BJ (cell line): ENCODE measurements around the gene SLC9A8. TPM values are rescaled to one million over a fixed set of nuclear protein-coding genes. Genes with fewer than 3 reads are reported as not detected.

Experiments
- CTCF ChIA-PET: fragments of 350-600 bp; formaldehyde crosslinking; extraction: SDS; loops from one replicate; lab custom pipeline; 2021; ENCODE audit warnings: antibody characterized with exemption, inconsistent platforms; lab: Yijun Ruan, JAX
- POLR2A ChIA-PET: fragments of 300-600 bp; sonication (Branson Sonifier 250); formaldehyde crosslinking; extraction: SDS; loops from one replicate; lab custom pipeline; 2021; ENCODE audit warnings: antibody characterized with exemption; lab: Charles Lee
- DNase-seq: peaks from one replicate; pipeline ENCODE4 v3.0.0-alpha.2; 2011; ENCODE audit warnings: low read depth
- H3K27me3 ChIP-seq: 2 replicates; pipeline ENCODE4 v1.6.0; 2011; ENCODE audit warnings: low read length; ENCODE audit not compliant: control insufficient read depth, insufficient read depth
- H3K36me3 ChIP-seq: 2 replicates; pipeline ENCODE4 v1.5.1; 2011; ENCODE audit warnings: low read length; ENCODE audit not compliant: control insufficient read depth, insufficient read depth
- H3K4me3 ChIP-seq: 2 replicates; pipeline ENCODE4 v1.5.1; 2011; ENCODE audit warnings: low read depth, mild to moderate bottlenecking, control low read depth, low read length
- polyA plus RNA-seq: library from polyadenylated mRNA; depleted of rRNA; stranded (reverse); fragments of >200 nt; gene quantifications from 2 replicates; pipeline ENCODE4 v1.2.3, GENCODE V29; 2011
- TF ChIP-seq, protein P1 (sequence below): IDR thresholded peaks from 2 replicates; pipeline ENCODE4 v1.5.1; 2011; ENCODE audit warnings: low read depth, mild to moderate bottlenecking, control low read depth, inconsistent platforms, low read length, moderate library complexity; ENCODE audit not compliant: insufficient read depth

SLC9A8 gene
- polyA plus RNA-seq, 1 experiment = 3.3 TPM

DNA sequence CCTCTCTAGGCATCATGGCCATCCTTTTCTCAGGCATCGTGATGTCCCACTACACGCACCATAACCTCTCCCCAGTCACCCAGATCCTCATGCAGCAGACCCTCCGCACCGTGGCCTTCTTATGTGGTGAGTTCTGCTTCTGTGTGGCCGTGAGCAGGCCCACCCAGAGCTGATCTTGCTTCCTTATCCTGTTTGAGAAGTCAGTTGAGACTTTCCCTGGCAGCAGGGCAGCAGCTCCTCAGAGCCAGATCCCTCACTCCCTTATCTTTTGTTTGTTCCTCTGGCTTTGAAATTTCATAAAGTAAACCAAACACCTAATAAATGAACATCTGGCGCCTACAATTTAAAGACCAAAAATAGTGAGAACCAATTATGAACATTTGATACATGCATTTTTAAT, 62.1 kb downstream of the SLC9A8 start:
- no peaks in the 10 kb centered on the region for H3K27me3 ChIP-seq
- peaks cover 5% of the 10 kb centered on the region for H3K36me3 ChIP-seq
- DNase-seq = no peak
- ChIA-PET POLR2A (no interaction called here), CTCF (no interaction called here)
- TF ChIP-seq, protein P1, sequence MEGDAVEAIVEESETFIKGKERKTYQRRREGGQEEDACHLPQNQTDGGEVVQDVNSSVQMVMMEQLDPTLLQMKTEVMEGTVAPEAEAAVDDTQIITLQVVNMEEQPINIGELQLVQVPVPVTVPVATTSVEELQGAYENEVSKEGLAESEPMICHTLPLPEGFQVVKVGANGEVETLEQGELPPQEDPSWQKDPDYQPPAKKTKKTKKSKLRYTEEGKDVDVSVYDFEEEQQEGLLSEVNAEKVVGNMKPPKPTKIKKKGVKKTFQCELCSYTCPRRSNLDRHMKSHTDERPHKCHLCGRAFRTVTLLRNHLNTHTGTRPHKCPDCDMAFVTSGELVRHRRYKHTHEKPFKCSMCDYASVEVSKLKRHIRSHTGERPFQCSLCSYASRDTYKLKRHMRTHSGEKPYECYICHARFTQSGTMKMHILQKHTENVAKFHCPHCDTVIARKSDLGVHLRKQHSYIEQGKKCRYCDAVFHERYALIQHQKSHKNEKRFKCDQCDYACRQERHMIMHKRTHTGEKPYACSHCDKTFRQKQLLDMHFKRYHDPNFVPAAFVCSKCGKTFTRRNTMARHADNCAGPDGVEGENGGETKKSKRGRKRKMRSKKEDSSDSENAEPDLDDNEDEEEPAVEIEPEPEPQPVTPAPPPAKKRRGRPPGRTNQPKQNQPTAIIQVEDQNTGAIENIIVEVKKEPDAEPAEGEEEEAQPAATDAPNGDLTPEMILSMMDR = no peak
- no peak overlapping the region for H3K4me3 ChIP-seq

DNA sequence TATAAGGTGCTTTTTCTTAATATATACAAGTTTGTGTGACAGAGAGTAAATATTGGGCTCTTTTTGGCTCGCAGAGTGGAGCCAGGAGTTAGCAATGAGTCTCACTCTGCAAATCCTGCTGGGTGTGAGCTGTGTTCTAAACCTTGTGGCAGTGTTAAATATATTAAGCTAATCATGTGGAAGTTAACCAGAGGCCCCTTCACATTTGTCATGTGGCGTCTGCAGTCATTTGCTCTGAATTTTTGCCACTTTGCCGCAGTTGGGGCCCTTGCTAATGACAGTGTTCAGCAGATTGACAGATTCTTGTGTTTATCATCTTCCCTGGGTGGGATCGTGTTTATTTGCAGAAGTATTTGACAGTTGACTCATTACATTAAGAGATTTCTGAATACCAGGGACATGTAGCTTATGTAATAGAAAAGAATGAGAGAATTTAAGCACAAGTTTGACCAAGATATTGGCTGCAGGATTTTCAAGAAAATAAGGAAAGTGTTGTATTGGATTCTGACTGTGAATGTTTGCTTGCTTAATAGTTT, 64.8 kb downstream of the SLC9A8 start:
- TF ChIP-seq, protein P1 = no peak
- Histone ChIP-seq H3K4me3 (no peak overlapping the region), H3K36me3 (peaks cover 8% of the 10 kb centered on the region), H3K27me3 (no peaks in the 10 kb centered on the region)
- POLR2A ChIA-PET = no interaction called here
- DNase-seq = no peak
- CTCF ChIA-PET = interaction anchor here (1.1 to 3.5 kb wide), 4 partner anchors 11 to 393 kb away, joined by 3 to 18 read pairs (median 4); no protein-coding TSS in a partner anchor

DNA sequence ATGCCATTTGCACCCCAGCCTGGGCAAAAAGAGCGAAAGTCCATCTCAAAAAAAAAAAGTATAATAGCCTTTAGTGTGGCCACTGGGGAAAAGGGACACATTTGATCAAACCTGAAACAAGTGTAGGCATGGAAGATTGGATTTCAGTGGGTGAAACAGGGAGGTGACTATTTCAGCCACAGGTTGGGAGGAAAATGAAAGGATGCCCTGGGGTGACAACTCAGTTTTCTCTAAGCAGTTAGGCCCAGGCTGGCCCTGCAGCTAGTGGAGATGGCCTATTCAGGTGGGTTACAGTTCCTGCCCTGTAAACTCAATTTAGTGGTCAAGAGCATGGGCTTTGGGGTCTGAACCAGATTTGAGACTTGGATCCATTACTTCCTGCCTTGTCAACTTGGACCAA, 66.3 kb downstream of the SLC9A8 start:
- DNase-seq = no peak
- TF ChIP-seq, protein P1 = no peak
- ChIA-PET POLR2A (no interaction called here), CTCF (interaction anchor here (0.6 to 3.5 kb wide), 3 partner anchors 10 to 268 kb away, joined by 3 to 18 read pairs (median 5); no protein-coding TSS in a partner anchor)
- Histone ChIP-seq H3K4me3 (no peak overlapping the region), H3K36me3 (peaks cover 14% of the 10 kb centered on the region), H3K27me3 (no peaks in the 10 kb centered on the region)

DNA sequence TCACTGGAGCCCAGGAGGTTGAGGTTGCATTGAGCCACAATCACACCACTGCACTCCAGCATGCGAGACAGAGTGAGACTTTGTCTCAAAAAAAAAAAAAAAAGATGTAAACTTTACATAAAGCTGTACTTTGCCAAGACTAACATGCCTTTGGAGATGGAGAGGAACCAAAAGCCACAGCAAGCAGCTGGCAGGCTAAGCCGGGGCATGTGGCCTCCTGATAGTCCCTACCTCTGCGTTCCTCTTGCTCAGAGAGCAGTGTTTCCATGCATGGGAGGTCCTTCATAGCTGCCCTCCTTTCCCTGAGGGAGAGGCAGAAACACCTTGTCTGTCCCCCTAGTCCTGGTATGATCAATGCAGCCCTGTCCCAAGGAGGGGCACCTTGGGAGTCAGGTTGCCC, 67.5 kb downstream of the SLC9A8 start:
- CTCF ChIA-PET = interaction anchor here (3.5 kb wide), 1 partner anchor 8 kb away, joined by 18 read pairs; no protein-coding TSS in a partner anchor
- Histone ChIP-seq H3K4me3 (no peak overlapping the region), H3K36me3 (peaks cover 13% of the 10 kb centered on the region), H3K27me3 (no peaks in the 10 kb centered on the region)
- TF ChIP-seq, protein P1 = no peak
- no peak for DNase-seq
- POLR2A ChIA-PET = no interaction called here

DNA sequence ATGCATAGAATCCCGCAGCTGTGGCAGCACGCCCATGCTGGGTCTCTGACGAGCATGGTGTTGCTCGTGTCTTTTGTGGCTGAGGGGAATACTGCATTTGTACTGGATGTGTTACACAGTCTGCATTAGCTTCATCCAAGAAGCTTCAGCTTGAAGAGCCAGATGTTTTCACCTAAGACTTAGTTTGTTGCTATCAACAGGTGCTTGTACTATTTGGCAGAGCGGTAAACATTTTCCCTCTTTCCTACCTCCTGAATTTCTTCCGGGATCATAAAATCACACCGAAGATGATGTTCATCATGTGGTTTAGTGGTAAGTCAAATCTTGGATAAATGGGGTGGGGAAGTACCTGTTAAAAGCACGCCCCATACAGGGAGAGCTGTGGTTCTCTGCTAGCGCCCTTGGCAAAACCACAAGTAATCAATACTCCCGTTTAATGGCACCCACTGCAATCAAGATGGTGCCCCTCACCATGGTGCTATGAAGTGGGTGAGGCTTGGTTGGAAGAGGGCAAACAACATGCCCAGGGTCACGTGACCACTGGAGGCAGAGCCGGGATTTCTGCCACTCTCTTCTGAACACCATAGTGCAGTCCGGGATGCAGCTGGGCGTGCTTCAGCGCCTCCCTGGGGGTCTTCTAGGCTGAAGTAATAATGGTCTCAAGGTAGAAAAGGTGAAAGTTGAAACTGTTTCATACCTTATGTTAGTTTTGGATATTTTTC, 68.3 kb downstream of the SLC9A8 start:
- POLR2A ChIA-PET = no interaction called here
- Histone ChIP-seq H3K27me3 (no peaks in the 10 kb centered on the region), H3K36me3 (peaks cover 13% of the 10 kb centered on the region), H3K4me3 (no peak overlapping the region)
- DNase-seq = no peak
- CTCF ChIA-PET = interaction anchor here (0.6 kb wide), 1 partner anchor 166 kb away, joined by 4 read pairs; no protein-coding TSS in a partner anchor
- TF ChIP-seq, protein P1 = no peak
